Body of pancreas (tissue), 4 donors: ENCODE data around the gene KIF6. TPM values are rescaled to one million over a fixed set of nuclear protein-coding genes. Genes with fewer than 3 reads are reported as not detected.

Experiments used
- ATAC-seq: fragments of 150-250 bp; one replicate; pipeline ENCODE4 v1.9.1; 2016
- DNase-seq, 4 donors: peaks; one replicate each; pipeline ENCODE4 v3.0.0-alpha.2; 2019
- H3K27ac ChIP-seq, 4 donors: fragments of 200-600 bp; sonication (generic); 1 replicate in 3 of 4; 2 replicates in 1 of 4; pipeline versions ENCODE4 v1.5.1 to v1.6.1; 2016 to 2019; ENCODE audit warnings: mild to moderate bottlenecking in 1 of 4, mixed read lengths in 1 of 4, moderate library complexity in 1 of 4
- H3K27me3 ChIP-seq, 2 donors: fragments of 200-600 bp; sonication (generic); one replicate each; pipeline ENCODE4 v1.6.0; 2016; ENCODE audit warnings: mild to moderate bottlenecking in 1 of 2
- H3K36me3 ChIP-seq, 2 donors: fragments of 200-600 bp; sonication (generic); replicated peaks in 1 of 2; 2 replicates each; pipeline ENCODE4 v1.5.1; 2016; ENCODE audit warnings: low read depth in 2 of 2; ENCODE audit not compliant: insufficient read depth in 1 of 2
- H3K4me1 ChIP-seq: fragments of 200-600 bp; sonication (generic); one replicate; pipeline ENCODE4 v1.6.0; 2016
- H3K4me3 ChIP-seq, 2 donors: fragments of 200-600 bp; sonication (generic); 1 replicate in 1 of 2; 2 replicates in 1 of 2; pipeline ENCODE4 v1.5.1; 2016 to 2019
- H3K9me3 ChIP-seq, 3 donors: fragments of 200-600 bp; sonication (generic); 1 replicate in 2 of 3; 2 replicates in 1 of 3; pipeline ENCODE4 v1.5.1; 2016
- POLR2A ChIP-seq, 3 donors: fragments of 450-650 bp; IDR thresholded peaks; one replicate each; pipeline ENCODE4 v1.6.1; 2016; ENCODE audit warnings: antibody characterized with exemption in 3 of 3, mild to moderate bottlenecking in 2 of 3
- WGBS, 2 donors: methylation state at CpG; one replicate each; pipeline ENCODE4 v1.1.5; 2017; 5-methylcytosine and 5-hydroxymethylcytosine counted together
- intact Hi-C: fragments of 100-400 bp; cut with DNase I; formaldehyde crosslinking; loops from one replicate; pipeline ENCODE4 v1.15.1; 2023
- total RNA-seq, 2 donors: library from RNA; depleted of rRNA; stranded (reverse); fragments of >200 nt; gene quantifications; one replicate each; pipeline ENCODE4 v1.1.0, GENCODE V29; 2016
- TF ChIP-seq, protein P1 (sequence below), 7 experiments: fragments of 450-650 bp in 4 of 7; fragments of 200-600 bp in 3 of 7; sonication (generic) in 3 of 7; IDR thresholded peaks; one replicate each; pipeline ENCODE4 v1.5.1; 2016 to 2019; ENCODE audit warnings: antibody characterized with exemption in 7 of 7

Gene KIF6
- total RNA-seq, 2 donors from 2014 or later: not detected

DNA sequence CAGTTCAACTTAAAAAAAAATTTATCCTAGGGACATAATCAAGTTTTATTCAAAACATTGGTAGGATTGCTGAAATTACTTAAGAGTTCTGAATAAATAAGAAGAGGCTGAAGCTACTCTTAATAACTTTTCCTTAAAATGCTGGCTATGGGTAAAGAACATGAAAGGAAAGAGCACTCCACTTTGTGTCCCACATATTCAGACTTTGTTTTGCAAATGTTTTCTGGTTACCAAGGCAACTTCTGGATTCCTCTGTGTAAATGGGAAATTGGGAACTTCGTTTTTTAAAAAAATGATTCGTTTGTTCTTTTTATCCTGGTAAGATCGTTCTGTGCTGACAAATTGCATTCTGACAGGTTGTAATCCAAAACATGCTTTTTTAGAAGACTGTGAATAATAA lies 115.0 kb downstream of the KIF6 start:
- no peaks in the 10 kb centered on the region for H3K9me3 ChIP-seq
- H3K36me3 ChIP-seq: no peaks in the 10 kb centered on the region
- H3K27me3 ChIP-seq: no peaks in the 10 kb centered on the region
- TF ChIP-seq, protein P1, sequence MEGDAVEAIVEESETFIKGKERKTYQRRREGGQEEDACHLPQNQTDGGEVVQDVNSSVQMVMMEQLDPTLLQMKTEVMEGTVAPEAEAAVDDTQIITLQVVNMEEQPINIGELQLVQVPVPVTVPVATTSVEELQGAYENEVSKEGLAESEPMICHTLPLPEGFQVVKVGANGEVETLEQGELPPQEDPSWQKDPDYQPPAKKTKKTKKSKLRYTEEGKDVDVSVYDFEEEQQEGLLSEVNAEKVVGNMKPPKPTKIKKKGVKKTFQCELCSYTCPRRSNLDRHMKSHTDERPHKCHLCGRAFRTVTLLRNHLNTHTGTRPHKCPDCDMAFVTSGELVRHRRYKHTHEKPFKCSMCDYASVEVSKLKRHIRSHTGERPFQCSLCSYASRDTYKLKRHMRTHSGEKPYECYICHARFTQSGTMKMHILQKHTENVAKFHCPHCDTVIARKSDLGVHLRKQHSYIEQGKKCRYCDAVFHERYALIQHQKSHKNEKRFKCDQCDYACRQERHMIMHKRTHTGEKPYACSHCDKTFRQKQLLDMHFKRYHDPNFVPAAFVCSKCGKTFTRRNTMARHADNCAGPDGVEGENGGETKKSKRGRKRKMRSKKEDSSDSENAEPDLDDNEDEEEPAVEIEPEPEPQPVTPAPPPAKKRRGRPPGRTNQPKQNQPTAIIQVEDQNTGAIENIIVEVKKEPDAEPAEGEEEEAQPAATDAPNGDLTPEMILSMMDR (IDR thresholded peaks at IDR 0.05): no peak
- no peak for TF ChIP-seq POLR2A (IDR thresholded peaks at IDR 0.05)
- WGBS, 2 donors: 15 to 24% methylated on average over 3 of the region's 3 CpGs
- no peaks in the 10 kb centered on the region for H3K4me1 ChIP-seq
- ATAC-seq (no peak), DNase-seq (no peak)
- intact Hi-C loops: no loop called here
- no peak overlapping the region for H3K4me3 ChIP-seq
- no peak overlapping the region for H3K27ac ChIP-seq

DNA sequence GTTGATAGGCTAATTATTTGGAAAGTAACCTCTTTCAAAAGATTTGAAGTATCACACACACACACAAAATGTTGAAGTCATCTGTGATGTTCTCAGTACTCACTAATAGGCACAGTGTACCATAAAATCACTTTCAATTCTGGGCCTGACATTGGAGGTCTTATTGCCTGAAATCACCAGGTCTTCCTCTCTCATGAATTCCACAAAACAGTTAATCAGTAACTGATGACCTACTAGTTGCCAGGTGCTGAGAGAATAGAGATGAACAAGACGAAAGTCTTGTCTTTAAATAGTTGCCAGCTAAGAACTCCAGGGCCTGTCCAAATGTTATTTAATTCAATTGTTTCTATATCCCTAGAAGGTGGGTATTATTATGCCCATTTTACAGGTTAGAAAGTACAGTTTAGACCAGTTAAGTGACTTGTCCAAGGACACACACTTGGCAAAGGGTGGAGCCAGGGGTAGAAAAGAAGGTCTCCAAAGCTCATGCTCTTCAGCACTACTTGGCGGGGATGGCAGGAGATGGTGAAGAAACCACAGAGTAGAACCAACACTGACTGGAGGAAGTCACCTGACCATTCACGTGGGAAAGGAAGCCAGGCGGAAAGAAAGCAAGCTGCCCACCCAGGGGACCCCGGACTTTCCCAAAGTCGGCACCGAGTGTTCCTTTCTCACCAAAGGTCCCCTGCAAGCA lies 116.4 kb downstream of the KIF6 start:
- no peaks in the 10 kb centered on the region for H3K27me3 ChIP-seq
- H3K27ac ChIP-seq: no peak overlapping the region
- H3K4me1 ChIP-seq: no peaks in the 10 kb centered on the region
- ATAC-seq: no peak
- intact Hi-C loops: no loop called here
- TF ChIP-seq, protein P1 (IDR thresholded peaks at IDR 0.05): no peak
- no peak for TF ChIP-seq POLR2A (IDR thresholded peaks at IDR 0.05)
- no peaks in the 10 kb centered on the region for H3K9me3 ChIP-seq
- WGBS, 2 donors: 87 to 90% methylated on average over 7 of the region's 7 CpGs
- DNase-seq: no peak
- H3K4me3 ChIP-seq: no peak overlapping the region
- H3K36me3 ChIP-seq: no peaks in the 10 kb centered on the region

GRCh38 chr6:39602601-39603519 lies 122.3 kb downstream of the KIF6 start:
- TF ChIP-seq POLR2A (IDR thresholded peaks at IDR 0.05): no peak
- TF ChIP-seq, protein P1 (IDR thresholded peaks at IDR 0.05): no peak
- H3K4me3 ChIP-seq: no peak overlapping the region
- H3K27ac ChIP-seq: no peak overlapping the region
- H3K4me1 ChIP-seq: no peaks in the 10 kb centered on the region
- 71 to 79% methylated on average over 4 of the region's 4 CpGs for WGBS, 2 donors
- H3K9me3 ChIP-seq: no peaks in the 10 kb centered on the region
- no peaks in the 10 kb centered on the region for H3K36me3 ChIP-seq
- no peak for ATAC-seq
- H3K27me3 ChIP-seq: no peaks in the 10 kb centered on the region
- no peak for DNase-seq
- intact Hi-C loops: no loop called here

DNA sequence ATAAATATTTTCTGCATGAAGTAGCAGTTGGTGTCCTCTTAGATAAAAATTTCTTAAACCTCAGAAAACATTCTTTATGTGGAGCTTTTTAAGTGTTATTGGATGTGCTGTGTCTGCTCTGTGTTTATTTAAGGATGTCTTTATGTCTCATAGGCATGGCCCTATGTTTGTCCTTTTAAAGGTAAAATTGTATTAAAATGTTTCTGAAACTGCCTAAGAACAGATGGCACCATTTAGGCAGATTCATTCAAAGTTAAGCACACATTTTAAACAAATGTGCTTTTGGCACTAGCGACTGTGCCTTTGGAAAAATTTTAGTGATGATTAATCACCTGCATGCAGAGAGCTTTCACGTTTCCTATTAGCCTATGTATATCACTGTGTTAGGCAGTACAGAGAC lies 125.2 kb downstream of the KIF6 start:
- TF ChIP-seq, protein P1 (IDR thresholded peaks at IDR 0.05): no peak
- no peak for TF ChIP-seq POLR2A (IDR thresholded peaks at IDR 0.05)
- no peaks in the 10 kb centered on the region for H3K4me1 ChIP-seq
- no peaks in the 10 kb centered on the region for H3K36me3 ChIP-seq
- no peaks in the 10 kb centered on the region for H3K9me3 ChIP-seq
- no peaks in the 10 kb centered on the region for H3K27me3 ChIP-seq
- H3K4me3 ChIP-seq: no peak overlapping the region
- intact Hi-C loops: no loop called here
- 49 to 56% methylated on average over 2 of the region's 2 CpGs for WGBS, 2 donors
- no peak overlapping the region for H3K27ac ChIP-seq
- ATAC-seq: no peak
- DNase-seq: no peak
